NCI-H2107 (cell line): ENCODE data around the gene RBL1.
"Not testable (repeated sequence)": the region's sequence is repeated elsewhere in the genome, so short reads cannot be mapped to it uniquely, and the experiment has no call there.

Experiments
- DNase-seq: peaks from one replicate; lab custom pipeline; 2025; lab: John Stamatoyannopoulos, UW

RBL1 gene

GRCh38 chr20:36992802-36993334 is 102.9 kb downstream of the RBL1 start:
- no peak for DNase-seq

- no peak for DNase-seq
Observed at GRCh38 chr20:36991703-36992102, 104.1 kb downstream of the RBL1 start.

GRCh38 chr20:36989797-36990196 is 106.0 kb downstream of the RBL1 start:
- DNase-seq: no peak

GRCh38 chr20:36988494-36988966 is 107.3 kb downstream of the RBL1 start:
- no peak for DNase-seq

GRCh38 chr20:36984257-36984638 is 111.5 kb downstream of the RBL1 start:
- no peak for DNase-seq

- no peak for DNase-seq
Observed at GRCh38 chr20:36975099-36975818, 120.5 kb downstream of the RBL1 start.

- no peak for DNase-seq
Observed at GRCh38 chr20:36974660-36975059, 121.1 kb downstream of the RBL1 start.

GRCh38 chr20:36971103-36971502 is 124.7 kb downstream of the RBL1 start:
- DNase-seq: no peak

GRCh38 chr20:36969478-36970186 is 126.2 kb downstream of the RBL1 start:
- no peak for DNase-seq

- no peak for DNase-seq
Observed at GRCh38 chr20:36969051-36969450, 126.7 kb downstream of the RBL1 start.

GRCh38 chr20:36967636-36968035 is 128.2 kb downstream of the RBL1 start:
- no peak for DNase-seq

- not testable (repeated sequence) for DNase-seq
Observed at GRCh38 chr20:36966965-36967364, 128.8 kb downstream of the RBL1 start.

- not testable (repeated sequence) for DNase-seq
Observed at GRCh38 chr20:36962354-36962941, 133.3 kb downstream of the RBL1 start.

GRCh38 chr20:36959242-36959641 is 136.6 kb downstream of the RBL1 start:
- DNase-seq: no peak

- DNase-seq: no peak
Observed at GRCh38 chr20:36957875-36958667, 137.7 kb downstream of the RBL1 start.

- DNase-seq: no peak
Observed at GRCh38 chr20:36956674-36957073, 139.1 kb downstream of the RBL1 start.

- no peak for DNase-seq
Observed at GRCh38 chr20:36956016-36956415, 139.8 kb downstream of the RBL1 start.

GRCh38 chr20:36951979-36952738 is 143.6 kb downstream of the RBL1 start:
- no peak for DNase-seq

GRCh38 chr20:36951198-36951978 is 144.4 kb downstream of the RBL1 start, which contains the start of gene SAMHD1:
SAMHD1 (minus strand) TSS chr20:36951708; CDS start chr20:36951643, 65 bp downstream.
- DNase-seq: peak; percentile 61
